Breast epithelium (tissue), 3 donors: ENCODE data around the gene COL9A2.

Source experiments
- CTCF ChIP-seq, 3 donors: fragments of 450-650 bp; IDR thresholded peaks; one replicate each; pipeline ENCODE4 v1.5.1; 2016 to 2017; ENCODE audit warnings: antibody characterized with exemption in 3 of 3, mild to moderate bottlenecking in 3 of 3, moderate library complexity in 3 of 3
- POLR2A ChIP-seq: fragments of 450-650 bp; IDR thresholded peaks from one replicate; pipeline ENCODE4 v1.6.1; 2016; ENCODE audit warnings: antibody characterized with exemption, mild to moderate bottlenecking, moderate library complexity
- POLR2AphosphoS5 ChIP-seq, 3 donors: sonication (generic); formaldehyde crosslinking; IDR thresholded peaks; one replicate each; pipeline ENCODE4 v1.6.1; 2017; ENCODE audit warnings: antibody characterized with exemption in 3 of 3

- TF ChIP-seq POLR2AphosphoS5 (IDR thresholded peaks at IDR 0.05) (no peak), CTCF (IDR thresholded peaks at IDR 0.05) (no peak), POLR2A (no peak)
These were observed 20.4 kb upstream of the COL9A2 start for GRCh38 chr1:40337443-40337842.
